ENCODE measurements around the gene ADAMTS19.

ADAMTS19 gene

DNA sequence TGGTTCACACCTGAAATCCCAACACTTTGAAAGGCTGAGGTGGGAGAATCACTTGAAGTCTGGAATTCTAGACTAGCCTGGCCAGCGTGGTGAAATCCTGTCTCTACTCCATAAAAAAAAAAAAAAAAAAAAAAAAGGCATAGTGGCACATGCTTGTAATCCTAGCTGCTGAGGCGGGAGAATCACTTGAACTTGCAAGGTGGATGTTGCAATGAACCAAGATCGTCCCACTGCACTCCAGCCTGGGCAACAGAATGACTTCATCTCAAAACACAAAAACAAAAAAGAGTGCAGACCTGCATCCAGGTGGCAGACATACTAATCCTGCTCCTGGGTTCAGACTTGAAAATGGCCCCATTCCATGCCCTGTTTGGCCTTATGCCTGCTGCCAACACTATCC, 21.8 kb upstream of the ADAMTS19 start:
- H3K36me3 ChIP-seq (ENCODE audit: insufficient read depth, low read length), result no peaks in the 10 kb centered on the region
- H3K4me3 ChIP-seq (ENCODE audit: low read depth, low read length, poor library complexity, severe bottlenecking), result no peak overlapping the region
- no peaks in the 10 kb centered on the region for H4K20me1 ChIP-seq (ENCODE audit: insufficient read depth, low read length)
- peaks cover 56% of the 10 kb centered on the region for H3K4me1 ChIP-seq (ENCODE audit: insufficient read depth, low read length, severe bottlenecking)
- H3K27me3 ChIP-seq (ENCODE audit: insufficient read depth, low read length), result no peaks in the 10 kb centered on the region
- no peaks in the 10 kb centered on the region for H3K9me3 ChIP-seq (ENCODE audit: low read length)
- no peaks in the 10 kb centered on the region for H3K79me2 ChIP-seq (ENCODE audit: insufficient read depth, low read length)
- H2AFZ ChIP-seq (ENCODE audit: low read length), result no peak overlapping the region
- no peak for TF ChIP-seq EZH2 (IDR thresholded peaks at IDR 0.05; ENCODE audit: borderline replicate concordance, low read length)
- TF ChIP-seq, protein P1, sequence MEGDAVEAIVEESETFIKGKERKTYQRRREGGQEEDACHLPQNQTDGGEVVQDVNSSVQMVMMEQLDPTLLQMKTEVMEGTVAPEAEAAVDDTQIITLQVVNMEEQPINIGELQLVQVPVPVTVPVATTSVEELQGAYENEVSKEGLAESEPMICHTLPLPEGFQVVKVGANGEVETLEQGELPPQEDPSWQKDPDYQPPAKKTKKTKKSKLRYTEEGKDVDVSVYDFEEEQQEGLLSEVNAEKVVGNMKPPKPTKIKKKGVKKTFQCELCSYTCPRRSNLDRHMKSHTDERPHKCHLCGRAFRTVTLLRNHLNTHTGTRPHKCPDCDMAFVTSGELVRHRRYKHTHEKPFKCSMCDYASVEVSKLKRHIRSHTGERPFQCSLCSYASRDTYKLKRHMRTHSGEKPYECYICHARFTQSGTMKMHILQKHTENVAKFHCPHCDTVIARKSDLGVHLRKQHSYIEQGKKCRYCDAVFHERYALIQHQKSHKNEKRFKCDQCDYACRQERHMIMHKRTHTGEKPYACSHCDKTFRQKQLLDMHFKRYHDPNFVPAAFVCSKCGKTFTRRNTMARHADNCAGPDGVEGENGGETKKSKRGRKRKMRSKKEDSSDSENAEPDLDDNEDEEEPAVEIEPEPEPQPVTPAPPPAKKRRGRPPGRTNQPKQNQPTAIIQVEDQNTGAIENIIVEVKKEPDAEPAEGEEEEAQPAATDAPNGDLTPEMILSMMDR (IDR thresholded peaks at IDR 0.05; ENCODE audit: low read length), result no peak
- no peaks in the 10 kb centered on the region for H3K9me2 ChIP-seq (ENCODE audit: low read depth, low read length)
- no peak overlapping the region for H3K4me2 ChIP-seq (ENCODE audit: low read length)
- H3F3A ChIP-seq (ENCODE audit: insufficient read depth, low read length), result no peaks in the 10 kb centered on the region
- H3K27ac ChIP-seq (ENCODE audit: low read depth, low read length, poor library complexity, severe bottlenecking), result peak overlapping the region; percentile 86
- no peak overlapping the region; the same call in 1 of the 2 replicates for H3K9ac ChIP-seq (ENCODE audit: low read length)

DNA sequence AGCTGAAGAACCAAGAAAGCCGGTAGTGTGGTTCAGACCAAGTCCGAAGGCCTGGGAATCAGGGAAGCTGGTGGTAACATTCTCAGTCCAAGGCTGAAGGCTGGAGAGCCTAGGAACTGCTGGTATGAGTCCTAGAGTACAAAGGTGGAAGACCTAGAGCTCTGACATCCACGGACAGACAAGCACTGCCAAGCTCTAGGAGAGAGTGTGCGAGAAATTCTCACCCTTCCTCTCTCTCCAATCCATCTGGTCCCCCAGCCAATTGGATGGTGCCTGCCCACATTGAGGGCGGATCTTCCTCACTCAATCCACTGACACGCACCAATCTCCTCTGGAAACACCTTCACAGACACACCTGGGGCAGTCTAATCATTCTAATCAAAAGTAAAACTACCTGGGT, 19.7 kb upstream of the ADAMTS19 start:
- TF ChIP-seq, protein P1 (IDR thresholded peaks at IDR 0.05; ENCODE audit: low read length), result no peak
- no peak for TF ChIP-seq EZH2 (IDR thresholded peaks at IDR 0.05; ENCODE audit: borderline replicate concordance, low read length)
- Histone ChIP-seq H3K4me1 (ENCODE audit: insufficient read depth, low read length, severe bottlenecking) (peaks cover 64% of the 10 kb centered on the region), H3K27ac (ENCODE audit: low read depth, low read length, poor library complexity, severe bottlenecking) (peak overlapping the region; percentile 86), H3K4me2 (ENCODE audit: low read length) (peak overlapping the region; percentile 37; the same call in 1 of the 2 replicates), H2AFZ (ENCODE audit: low read length) (no peak overlapping the region), H3K27me3 (ENCODE audit: insufficient read depth, low read length) (no peaks in the 10 kb centered on the region), H3F3A (ENCODE audit: insufficient read depth, low read length) (no peaks in the 10 kb centered on the region), H3K36me3 (ENCODE audit: insufficient read depth, low read length) (no peaks in the 10 kb centered on the region), H3K79me2 (ENCODE audit: insufficient read depth, low read length) (no peaks in the 10 kb centered on the region), H3K9me2 (ENCODE audit: low read depth, low read length) (no peaks in the 10 kb centered on the region), H3K9me3 (ENCODE audit: low read length) (no peaks in the 10 kb centered on the region), H3K4me3 (ENCODE audit: low read depth, low read length, poor library complexity, severe bottlenecking) (peak overlapping the region; percentile 35), H3K9ac (ENCODE audit: low read length) (peak overlapping the region; percentile 33; the same call in 1 of the 2 replicates), H4K20me1 (ENCODE audit: insufficient read depth, low read length) (no peaks in the 10 kb centered on the region)

DNA sequence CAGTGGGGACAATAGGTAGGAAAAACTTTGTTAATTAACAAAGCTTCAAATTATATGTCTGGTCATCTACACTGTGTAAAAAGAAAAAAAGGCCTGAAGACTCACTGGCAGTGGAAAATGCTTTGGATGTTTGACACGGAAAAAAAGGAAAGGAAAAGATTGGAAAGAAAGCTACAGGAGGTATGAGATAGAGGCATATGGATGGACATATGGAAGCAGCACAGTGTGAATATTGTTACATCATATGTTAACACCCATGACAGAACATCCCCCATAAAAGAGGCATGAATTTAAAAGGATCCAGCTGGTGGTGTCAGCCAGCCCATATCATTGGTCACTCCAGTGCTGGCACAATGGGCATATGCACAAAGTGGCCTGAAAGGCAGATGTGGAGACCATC, 19.0 kb upstream of the ADAMTS19 start:
- H3K9ac ChIP-seq (ENCODE audit: low read length), result no peak overlapping the region
- no peaks in the 10 kb centered on the region for H3K36me3 ChIP-seq (ENCODE audit: insufficient read depth, low read length)
- H3K4me3 ChIP-seq (ENCODE audit: low read depth, low read length, poor library complexity, severe bottlenecking), result no peak overlapping the region
- no peaks in the 10 kb centered on the region for H3K9me3 ChIP-seq (ENCODE audit: low read length)
- H3F3A ChIP-seq (ENCODE audit: insufficient read depth, low read length), result no peaks in the 10 kb centered on the region
- H3K4me1 ChIP-seq (ENCODE audit: insufficient read depth, low read length, severe bottlenecking), result peaks cover 65% of the 10 kb centered on the region
- no peaks in the 10 kb centered on the region for H3K9me2 ChIP-seq (ENCODE audit: low read depth, low read length)
- H3K27me3 ChIP-seq (ENCODE audit: insufficient read depth, low read length), result no peaks in the 10 kb centered on the region
- no peak overlapping the region for H3K4me2 ChIP-seq (ENCODE audit: low read length)
- H2AFZ ChIP-seq (ENCODE audit: low read length), result no peak overlapping the region
- no peaks in the 10 kb centered on the region for H4K20me1 ChIP-seq (ENCODE audit: insufficient read depth, low read length)
- no peaks in the 10 kb centered on the region for H3K79me2 ChIP-seq (ENCODE audit: insufficient read depth, low read length)
- TF ChIP-seq, protein P1 (IDR thresholded peaks at IDR 0.05; ENCODE audit: low read length), result no peak
- TF ChIP-seq EZH2 (IDR thresholded peaks at IDR 0.05; ENCODE audit: borderline replicate concordance, low read length), result no peak
- H3K27ac ChIP-seq (ENCODE audit: low read depth, low read length, poor library complexity, severe bottlenecking), result peak overlapping the region; percentile 86

Measured in OCI-LY1 (cell line).